GM21737 (cell line): ENCODE measurements around the gene NCF1.
"Not testable (repeated sequence)": the region's sequence is repeated elsewhere in the genome, so short reads cannot be mapped to it uniquely, and the experiment has no call there.

Experiments used
- ATAC-seq: cut with Tn5 transposase; IDR thresholded peaks from one replicate; pipeline ENCODE4 v1.9.1; 2021; ENCODE audit warnings: mild to moderate bottlenecking, moderate library complexity; ENCODE audit not compliant: unreplicated experiment

NCF1 gene

GRCh38 chr7:74773760-74774750, at the start of gene NCF1:
TSS of gene NCF1 (plus strand) at chr7:74774011. CDS start at chr7:74774032, 21 bp downstream.
- peak; percentile 80 for ATAC-seq

DNA sequence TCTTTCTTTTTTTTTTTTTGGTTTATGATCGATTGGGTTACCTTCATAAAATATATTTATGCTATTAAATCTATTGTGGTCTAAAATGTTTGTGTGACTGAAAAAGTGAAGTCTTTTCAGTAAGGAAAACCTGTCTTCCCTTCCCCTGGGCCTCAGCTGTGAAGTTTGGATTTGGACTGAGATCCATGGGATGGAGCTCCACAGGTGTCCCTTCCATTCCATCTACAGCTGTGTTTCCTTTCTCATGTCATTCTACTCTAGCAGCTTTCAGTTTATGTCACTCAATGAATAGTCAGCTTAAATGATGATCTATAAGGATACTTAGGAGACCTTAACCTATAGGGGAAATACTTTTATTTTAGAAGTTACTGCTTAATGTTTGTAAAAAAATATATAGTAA, 48.0 kb upstream of the NCF1 start:
- no peak for ATAC-seq

- ATAC-seq, result no peak
These were observed 47.3 kb upstream of the NCF1 start for GRCh38 chr7:74726309-74727101.

DNA sequence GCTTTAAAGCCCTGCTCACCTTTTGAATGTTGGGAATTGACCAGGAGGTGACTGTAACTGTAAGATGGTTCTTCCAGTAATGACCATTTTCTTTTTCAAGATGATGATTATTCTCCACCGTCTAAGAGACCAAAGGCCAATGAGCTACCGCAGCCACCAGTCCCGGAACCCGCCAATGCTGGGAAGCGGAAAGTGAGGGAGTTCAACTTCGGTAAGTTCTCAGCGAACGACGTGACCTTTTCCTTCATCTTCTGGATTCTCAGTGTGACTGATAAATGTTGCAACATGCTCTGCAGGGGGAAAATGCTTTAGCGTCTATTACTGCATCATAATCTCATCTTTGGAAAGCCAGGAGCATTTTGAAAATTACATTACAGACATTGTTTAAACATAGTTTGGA, 45.1 kb upstream of the NCF1 start:
- not testable (repeated sequence) for ATAC-seq

GRCh38 chr7:74730186-74730585, 43.6 kb upstream of the NCF1 start:
- ATAC-seq, result not testable (repeated sequence)

GRCh38 chr7:74739974-74740703, 33.7 kb upstream of the NCF1 start:
- not testable (repeated sequence) for ATAC-seq

- not testable (repeated sequence) for ATAC-seq
These were observed 29.8 kb upstream of the NCF1 start for GRCh38 chr7:74743936-74744557.

- ATAC-seq, result not testable (repeated sequence)
These were observed 19.8 kb upstream of the NCF1 start for GRCh38 chr7:74753921-74754482.

GRCh38 chr7:74756673-74757072, 17.1 kb upstream of the NCF1 start:
- not testable (repeated sequence) for ATAC-seq

GRCh38 chr7:74758268-74758667, 15.5 kb upstream of the NCF1 start:
- ATAC-seq, result not testable (repeated sequence)

- not testable (repeated sequence) for ATAC-seq
These were observed 14.8 kb upstream of the NCF1 start for GRCh38 chr7:74758982-74759381.

GRCh38 chr7:74765205-74765918, 8.4 kb upstream of the NCF1 start:
- ATAC-seq, result not testable (repeated sequence)

- ATAC-seq, result not testable (repeated sequence)
These were observed 7.3 kb upstream of the NCF1 start for GRCh38 chr7:74766509-74766908.

GRCh38 chr7:74766991-74767390, 6.8 kb upstream of the NCF1 start:
- not testable (repeated sequence) for ATAC-seq

- not testable (repeated sequence) for ATAC-seq
These were observed 3.7 kb upstream of the NCF1 start for GRCh38 chr7:74770062-74770461.

DNA sequence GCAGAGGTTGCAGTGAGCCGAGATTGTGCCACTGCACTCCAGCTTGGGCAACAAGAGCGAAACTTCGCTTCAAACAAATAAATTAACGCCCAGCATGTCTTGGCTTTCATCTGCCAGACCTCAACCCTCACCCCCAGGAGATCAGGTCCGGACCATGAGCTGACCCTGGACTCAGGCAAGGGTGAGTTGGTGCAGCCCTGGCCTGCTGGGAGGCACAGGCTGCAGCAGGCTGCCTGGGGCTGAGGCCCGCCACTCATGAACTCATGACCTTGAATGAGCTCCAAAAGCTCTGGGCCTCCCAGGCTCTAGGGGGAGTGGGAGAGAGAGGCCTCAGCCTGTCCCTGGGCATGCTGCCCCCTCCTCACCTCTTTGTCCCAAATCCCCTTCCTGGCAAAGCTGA, 1.7 kb upstream of the NCF1 start:
- ATAC-seq, result not testable (repeated sequence)

DNA sequence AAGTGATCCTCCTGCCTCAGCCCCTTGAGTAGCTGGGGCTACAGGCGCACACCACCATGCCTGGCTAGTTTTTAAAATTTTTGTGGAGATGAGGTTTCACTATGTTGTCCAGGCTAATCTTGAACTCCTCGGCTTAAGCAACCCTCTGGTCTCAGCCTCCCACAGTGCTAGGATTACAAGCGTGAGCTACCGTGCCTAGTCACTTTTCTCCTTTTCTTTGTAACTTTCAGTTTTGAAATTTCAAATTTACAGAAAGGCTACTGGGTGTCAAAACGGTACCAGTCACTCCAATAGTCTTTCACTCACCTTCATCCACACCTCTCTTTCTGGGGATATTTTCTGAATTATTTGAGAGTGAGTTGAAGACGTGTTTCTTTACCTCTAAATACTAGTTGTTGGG, 1.3 kb downstream of the NCF1 start:
- not testable (repeated sequence) for ATAC-seq

- not testable (repeated sequence) for ATAC-seq
These were observed 5.2 kb downstream of the NCF1 start for GRCh38 chr7:74779053-74779452.

GRCh38 chr7:74781746-74782145, 7.9 kb downstream of the NCF1 start:
- ATAC-seq, result not testable (repeated sequence)
